ENCODE data around the gene DCAF8L2.

DNA sequence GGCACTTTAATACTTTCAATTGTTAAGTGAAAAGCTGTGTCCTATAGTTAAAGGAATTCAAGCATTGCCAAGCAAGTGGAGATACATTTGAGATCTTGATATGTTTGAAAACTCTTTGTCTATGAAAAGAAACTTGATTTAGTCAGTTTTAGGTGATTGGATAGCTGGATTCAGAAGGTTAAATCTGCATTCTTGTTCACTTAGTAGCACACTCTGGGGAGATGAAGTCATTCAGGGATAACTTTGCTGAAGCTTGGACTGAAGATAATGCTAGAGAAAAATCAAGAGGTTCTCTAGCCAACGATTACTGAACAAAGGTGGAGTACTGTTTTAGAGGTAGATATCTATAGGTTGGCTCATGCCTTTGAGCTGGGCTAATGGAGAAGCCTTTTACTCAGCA, 90.6 kb downstream of the DCAF8L2 start:
- TF ChIP-seq, protein P1, sequence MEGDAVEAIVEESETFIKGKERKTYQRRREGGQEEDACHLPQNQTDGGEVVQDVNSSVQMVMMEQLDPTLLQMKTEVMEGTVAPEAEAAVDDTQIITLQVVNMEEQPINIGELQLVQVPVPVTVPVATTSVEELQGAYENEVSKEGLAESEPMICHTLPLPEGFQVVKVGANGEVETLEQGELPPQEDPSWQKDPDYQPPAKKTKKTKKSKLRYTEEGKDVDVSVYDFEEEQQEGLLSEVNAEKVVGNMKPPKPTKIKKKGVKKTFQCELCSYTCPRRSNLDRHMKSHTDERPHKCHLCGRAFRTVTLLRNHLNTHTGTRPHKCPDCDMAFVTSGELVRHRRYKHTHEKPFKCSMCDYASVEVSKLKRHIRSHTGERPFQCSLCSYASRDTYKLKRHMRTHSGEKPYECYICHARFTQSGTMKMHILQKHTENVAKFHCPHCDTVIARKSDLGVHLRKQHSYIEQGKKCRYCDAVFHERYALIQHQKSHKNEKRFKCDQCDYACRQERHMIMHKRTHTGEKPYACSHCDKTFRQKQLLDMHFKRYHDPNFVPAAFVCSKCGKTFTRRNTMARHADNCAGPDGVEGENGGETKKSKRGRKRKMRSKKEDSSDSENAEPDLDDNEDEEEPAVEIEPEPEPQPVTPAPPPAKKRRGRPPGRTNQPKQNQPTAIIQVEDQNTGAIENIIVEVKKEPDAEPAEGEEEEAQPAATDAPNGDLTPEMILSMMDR (IDR thresholded peaks at IDR 0.05) = no peak
- TF ChIP-seq POLR2A (IDR thresholded peaks at IDR 0.05) = no peak
